ENCODE measurements around the gene CLIP1.
A peak's percentile ranks its signal among the peaks of the same experiment; 100 is the strongest.
"Not testable (repeated sequence)": the region's sequence is repeated elsewhere in the genome, so short reads cannot be mapped to it uniquely, and the experiment has no call there.

CLIP1 gene

GRCh38 chr12:122308811-122309210 lies 113.7 kb downstream of the CLIP1 start:
- no peak for DNase-seq

DNA sequence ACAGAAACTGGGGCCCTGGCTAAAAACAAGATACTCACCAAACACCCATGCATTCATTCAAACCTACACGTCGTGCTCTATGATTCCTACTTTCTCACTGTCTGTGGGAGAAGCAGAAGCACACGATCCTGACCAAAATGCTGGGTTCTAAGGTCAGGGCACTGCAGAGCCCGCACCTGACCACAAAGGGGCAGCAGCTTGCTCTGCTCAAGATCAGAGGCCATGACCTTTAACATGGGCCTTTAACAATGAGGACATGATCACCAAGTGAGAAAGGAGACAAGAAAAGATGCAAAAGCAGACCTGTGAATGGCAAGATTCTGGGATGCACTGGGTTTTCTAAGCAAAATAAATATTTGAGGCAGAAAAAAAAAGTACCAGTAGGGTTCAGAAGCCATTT lies 116.1 kb downstream of the CLIP1 start:
- no peak for DNase-seq

DNA sequence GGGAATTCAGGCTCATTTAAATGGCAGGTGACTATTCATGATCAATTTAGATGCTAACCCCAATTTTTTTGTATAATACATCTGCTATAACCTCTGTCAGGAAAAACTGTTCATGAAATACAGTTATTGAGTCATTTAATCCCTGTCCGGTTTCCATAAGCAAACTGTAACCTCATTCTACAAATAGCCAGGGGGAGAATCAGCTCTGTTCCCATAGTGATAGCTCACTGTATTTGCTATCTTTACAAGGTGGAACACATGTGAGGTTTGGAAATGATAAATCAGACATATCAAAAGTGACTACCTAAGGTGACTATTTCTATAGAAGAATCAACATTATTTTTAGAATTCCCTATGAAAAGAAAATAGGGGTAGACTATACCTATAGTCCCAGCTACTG lies 117.5 kb downstream of the CLIP1 start:
- DNase-seq = no peak

GRCh38 chr12:122303068-122303467 lies 119.4 kb downstream of the CLIP1 start:
- DNase-seq = no peak

DNA sequence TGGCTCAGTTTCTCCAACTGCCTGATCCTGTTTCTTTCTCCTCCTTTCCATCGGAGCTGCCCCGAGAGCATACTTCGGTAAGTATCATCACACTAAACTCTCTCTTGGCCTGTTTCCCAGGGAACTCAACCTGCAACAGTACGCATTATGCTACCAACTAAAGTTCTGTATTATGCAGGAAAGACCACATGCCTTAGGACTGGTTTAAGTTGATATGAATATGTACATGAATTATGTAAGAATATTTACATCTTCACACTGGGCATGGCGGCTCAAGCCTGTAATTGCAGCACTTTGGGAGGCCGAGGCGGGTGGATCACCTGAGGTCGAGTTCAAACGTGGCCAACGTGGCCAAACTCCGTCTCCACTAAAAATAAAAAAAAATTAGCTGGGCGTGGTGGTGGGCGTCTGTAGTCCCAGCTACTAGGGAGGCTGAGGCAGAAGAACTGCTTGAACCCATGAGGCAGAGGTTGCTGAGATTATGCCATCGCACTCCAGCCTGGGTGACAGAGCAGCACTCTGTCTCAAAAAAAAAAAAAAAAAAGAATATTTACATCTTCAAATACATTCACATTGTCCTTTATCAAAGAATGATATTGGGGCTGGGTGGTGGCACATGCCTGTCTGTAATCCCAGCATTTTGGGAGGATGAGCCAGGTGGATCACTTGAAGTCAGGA lies 124.3 kb downstream of the CLIP1 start:
- DNase-seq = no peak

DNA sequence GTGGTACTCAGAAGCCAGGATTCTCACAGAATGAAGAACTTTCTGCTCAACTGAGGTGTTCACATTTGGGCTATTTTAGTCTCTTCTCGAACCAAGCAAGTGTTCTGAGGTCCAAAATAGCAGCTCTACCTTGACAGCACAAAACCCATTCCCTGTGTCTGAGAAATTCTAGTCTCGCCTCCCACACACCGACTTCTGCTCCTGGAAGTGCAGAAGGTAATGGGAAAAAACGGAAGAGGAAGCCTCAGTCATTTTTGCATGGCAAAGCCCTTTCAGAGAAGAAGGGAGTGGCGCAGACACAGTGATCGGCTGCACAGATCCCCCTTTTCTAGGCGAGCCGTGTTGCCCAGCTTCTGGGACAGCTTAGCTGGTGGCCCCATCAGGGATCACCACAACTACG lies 125.0 kb downstream of the CLIP1 start:
- no peak for DNase-seq

GRCh38 chr12:122295877-122296276 lies 126.6 kb downstream of the CLIP1 start:
- no peak for DNase-seq

- DNase-seq = no peak
Observed at GRCh38 chr12:122293081-122293480, 129.4 kb downstream of the CLIP1 start.

GRCh38 chr12:122291431-122291830 lies 131.0 kb downstream of the CLIP1 start:
- no peak for DNase-seq

DNA sequence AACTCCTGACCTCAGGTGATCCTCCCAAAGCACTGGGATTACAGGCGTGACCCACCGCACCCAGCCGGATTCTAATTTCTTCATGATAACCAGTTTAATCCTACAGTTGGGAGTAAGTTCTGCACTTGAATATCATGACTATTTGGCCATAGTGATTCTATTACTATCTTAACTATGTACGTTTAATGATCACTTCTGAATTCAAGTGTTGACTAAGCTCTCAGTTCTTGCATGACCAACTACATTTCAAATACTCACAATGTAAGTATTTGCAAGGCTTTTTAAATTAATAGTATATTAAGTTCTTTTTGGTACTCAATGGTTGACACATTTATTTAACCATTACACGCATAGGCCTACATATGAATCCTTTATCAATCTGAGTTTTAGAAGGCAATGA lies 138.8 kb downstream of the CLIP1 start:
- no peak for DNase-seq

DNA sequence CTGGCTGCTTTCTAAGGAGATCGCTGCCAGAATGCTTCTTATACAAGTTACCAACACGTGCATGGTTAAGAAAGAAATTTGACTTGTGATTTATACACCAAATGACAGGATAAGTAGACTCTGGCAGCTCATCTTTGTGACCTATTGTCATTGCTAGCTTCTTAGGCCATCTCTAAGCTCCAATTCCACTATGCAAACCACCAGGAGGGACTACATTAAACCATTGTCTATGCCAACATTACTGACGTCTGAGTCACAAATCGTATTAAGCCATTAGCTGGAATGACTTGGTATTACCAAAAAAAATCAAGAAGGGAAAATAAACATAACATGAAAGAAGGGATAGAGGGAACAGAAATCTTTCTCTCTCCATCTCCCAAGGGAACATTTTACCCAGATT lies 140.4 kb downstream of the CLIP1 start:
- DNase-seq = no peak

DNA sequence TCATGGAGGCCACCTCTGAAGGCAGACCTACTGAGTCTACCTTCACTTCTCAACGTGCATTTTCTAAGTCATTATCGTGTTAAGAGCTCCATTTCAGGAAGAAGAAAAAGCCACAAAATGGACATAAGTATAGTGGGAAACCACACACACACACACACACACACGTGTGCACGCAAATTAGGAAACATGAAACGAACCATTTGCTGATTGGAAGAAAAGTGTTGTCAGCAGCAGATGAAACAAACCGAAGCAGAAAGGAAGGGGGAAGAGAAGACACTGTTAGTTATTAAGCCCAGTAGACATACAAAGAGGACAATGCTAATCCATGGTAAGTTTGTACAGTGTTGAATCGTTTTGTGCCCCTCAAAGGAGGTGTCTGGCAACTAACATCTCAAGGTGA lies 146.2 kb downstream of the CLIP1 start:
- no peak for DNase-seq

DNA sequence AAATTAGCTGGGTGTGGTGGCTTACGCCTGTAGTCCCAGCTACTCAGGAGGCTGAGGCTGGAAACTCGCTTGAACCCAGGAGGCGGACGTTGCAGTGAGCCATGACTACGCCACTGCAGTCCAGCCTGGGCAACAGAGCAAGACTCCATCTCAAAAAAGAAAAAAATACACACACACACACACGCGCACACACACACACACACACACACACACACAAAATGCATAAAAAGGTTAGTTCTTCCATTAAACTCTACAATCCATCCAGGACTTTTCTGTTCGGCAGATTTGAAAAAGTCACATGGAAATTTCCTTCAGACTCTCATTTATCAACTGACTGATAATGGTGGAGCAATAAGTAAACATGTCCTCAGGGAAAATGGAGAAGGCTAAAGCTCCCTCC lies 147.0 kb downstream of the CLIP1 start:
- DNase-seq = no peak

DNA sequence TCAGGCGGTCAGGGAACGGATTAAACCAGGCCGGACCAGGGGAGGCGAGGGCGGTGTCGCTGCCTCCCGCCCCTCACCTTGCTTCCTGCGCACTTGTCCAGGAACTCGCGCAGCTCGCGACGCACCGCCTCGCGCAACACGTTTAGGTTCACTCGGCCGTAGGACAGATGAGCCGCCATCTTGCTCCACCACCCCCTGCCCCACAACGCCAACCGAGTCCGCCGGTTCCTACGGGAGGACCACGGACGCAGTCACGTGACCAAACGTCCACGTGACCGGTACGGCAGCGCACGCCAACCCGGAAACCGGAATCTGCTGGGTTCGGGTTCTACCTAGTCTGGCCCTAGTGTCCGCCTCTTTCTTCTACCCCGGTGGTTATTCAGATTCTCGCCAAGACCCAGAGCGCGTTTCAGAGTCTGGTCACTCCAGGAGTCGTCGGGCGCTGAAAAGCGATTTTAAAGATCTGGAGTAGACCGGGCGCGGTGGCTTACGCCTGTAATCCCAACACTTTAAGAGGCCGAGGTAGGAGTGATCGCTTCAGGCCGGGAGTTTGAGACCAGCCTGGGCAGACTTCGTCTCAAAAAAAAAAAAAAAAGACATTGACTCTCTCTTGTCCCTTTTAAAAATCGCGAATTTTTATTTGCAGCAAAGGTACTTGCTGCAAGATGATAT lies 156.1 kb downstream of the CLIP1 start, which contains the start of gene VPS33A:
TSS of gene VPS33A (minus strand) at position 265 of the 672 bp plus-strand sequence. CDS start at position 179, 86 bp downstream.
- DNase-seq = peak; percentile 95

GRCh38 chr12:122265886-122266229 lies 156.6 kb downstream of the CLIP1 start:
- DNase-seq = no peak

DNA sequence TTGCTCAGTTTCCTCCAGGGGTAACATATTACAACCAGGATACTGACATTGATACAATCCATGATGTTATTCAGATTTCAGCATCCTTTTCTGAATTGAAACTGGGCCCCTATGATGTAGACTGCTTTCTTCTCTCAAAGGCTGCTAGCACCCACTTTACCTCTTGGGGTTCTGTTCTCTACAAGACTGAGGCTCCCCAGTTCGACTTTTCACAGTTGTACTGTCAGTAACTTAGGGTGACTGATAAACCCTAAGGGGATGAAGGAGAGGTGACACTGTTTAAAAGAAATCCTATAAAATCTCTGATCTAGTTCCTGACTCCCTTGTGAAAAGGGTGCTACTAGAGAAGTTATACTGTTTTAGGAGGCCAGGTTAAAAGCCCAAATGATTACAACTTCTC lies 157.0 kb downstream of the CLIP1 start:
- peak; percentile 40 for DNase-seq

DNA sequence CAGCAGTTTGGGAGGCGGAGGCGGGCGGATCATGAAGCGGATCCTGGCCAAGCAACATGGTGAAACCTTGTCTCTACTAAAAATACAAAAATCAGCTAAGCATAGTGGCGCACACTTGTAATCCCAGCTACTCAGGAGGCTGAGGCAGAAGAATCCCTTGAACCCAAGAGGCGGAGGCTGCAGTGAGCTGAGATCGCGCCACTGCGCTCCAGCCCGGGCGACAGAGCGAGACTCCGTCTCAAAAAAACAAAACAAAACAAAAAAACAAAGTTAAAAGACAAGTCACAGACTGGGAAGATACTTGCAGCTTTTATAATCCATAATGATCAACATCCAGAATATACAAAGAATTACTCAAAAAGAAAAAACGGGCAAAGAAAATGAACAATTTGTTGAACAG lies 161.7 kb downstream of the CLIP1 start:
- DNase-seq = not testable (repeated sequence)

GRCh38 chr12:122258939-122259338 lies 163.5 kb downstream of the CLIP1 start:
- DNase-seq = not testable (repeated sequence)

- DNase-seq = not testable (repeated sequence)
Observed at GRCh38 chr12:122258462-122258861, 164.0 kb downstream of the CLIP1 start.

DNA sequence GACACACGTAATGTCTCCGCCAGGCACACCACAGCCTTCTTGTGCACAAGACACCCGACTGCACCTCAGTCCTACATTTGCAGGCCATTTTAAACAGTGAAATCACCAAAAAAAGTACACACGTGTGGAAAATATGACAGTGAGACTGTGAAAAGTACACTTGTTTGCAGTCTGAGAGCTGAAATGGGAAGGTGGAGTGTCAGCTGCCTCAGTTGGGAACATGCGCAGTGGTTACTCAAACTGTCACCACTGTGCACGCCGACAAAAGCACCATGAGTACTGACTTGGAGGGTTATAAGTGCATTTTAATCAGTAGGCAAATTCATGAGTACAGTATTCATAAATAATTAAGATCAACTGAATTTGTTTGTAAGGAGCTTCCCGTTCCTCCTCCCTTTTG lies 171.9 kb downstream of the CLIP1 start:
- DNase-seq = no peak

DNA sequence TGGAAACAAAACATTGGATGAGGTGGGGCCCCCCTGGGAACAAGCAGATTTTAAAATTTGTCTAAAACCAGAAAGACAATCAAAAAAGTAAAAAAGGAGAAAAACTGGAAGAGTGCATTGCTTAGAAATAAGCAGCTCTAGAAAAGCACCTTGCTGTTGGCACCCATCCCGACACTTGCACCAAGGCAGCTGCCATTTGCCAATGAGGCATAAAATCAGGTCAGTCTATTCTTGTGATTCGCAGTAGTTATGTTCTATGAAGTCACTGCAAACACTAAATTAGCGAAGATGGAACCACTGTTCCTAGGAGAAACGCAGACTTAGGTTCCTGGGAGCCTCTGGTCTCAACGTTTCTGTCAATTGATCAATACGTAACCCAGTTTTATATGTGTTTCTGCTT lies 172.4 kb downstream of the CLIP1 start:
- DNase-seq = no peak

DNA sequence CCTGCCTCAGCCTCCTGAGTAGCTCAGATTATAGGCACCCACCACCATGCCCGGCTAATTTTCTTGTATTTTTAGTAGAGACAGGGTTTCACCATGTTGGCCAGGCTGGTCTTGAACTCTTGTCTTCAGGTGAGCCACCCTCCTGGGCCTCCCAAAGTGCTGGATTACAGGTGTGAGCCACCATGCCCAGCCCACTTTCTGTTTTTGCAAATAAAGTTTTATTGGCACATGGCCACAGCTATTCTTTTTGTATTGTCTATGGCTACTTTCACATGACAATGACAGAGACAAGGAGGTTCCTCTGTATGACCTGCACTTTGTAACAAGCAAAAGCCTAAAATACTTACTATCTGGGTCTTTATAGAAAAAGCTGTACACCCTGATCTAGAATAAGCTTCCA lies 176.9 kb downstream of the CLIP1 start:
- no peak for DNase-seq

GRCh38 chr12:122244565-122245371 lies 177.7 kb downstream of the CLIP1 start:
- peak; percentile 53 for DNase-seq

GRCh38 chr12:122243965-122244364 lies 178.5 kb downstream of the CLIP1 start:
- peak; percentile 40 for DNase-seq

Measured in CD4-positive, alpha-beta T cell treated with Interleukin-12 subunit alpha and Interleukin-12 subunit beta, for 1 hour (primary cell).